MCF 10A (cell line): ENCODE measurements around the gene B4GALNT3. TPM values are rescaled to one million over a fixed set of nuclear protein-coding genes. Genes with fewer than 3 reads are reported as not detected.
A peak's percentile ranks its signal among the peaks of the same experiment; 100 is the strongest.

Experiments
- BruUV-seq: library from RNA; stranded (reverse); fragments of 400-500 nt; replicated peaks from 2 replicates; lab custom pipeline; 2021; lab: Mats Ljungman, UMichigan
- CTCF ChIA-PET: fragments of 300-600 bp; sonication (Branson Sonifier 250); formaldehyde crosslinking; extraction: SDS; loops from one replicate; lab custom pipeline; 2021; ENCODE audit warnings: antibody characterized with exemption, inconsistent platforms; lab: Yijun Ruan, JAX
- POLR2A ChIA-PET: fragments of 300-600, 350-650 bp; sonication (Branson Sonifier 250); formaldehyde crosslinking; extraction: SDS; loops from one replicate; lab custom pipeline; 2020; ENCODE audit warnings: antibody characterized with exemption, inconsistent platforms; lab: Yijun Ruan, JAX
- DNase-seq: peaks from one replicate; pipeline ENCODE4 v3.0.0-alpha.2; 2018; ENCODE audit not compliant: unreplicated experiment
- H3K27ac Mint-ChIP-seq: one replicate; pipeline ENCODE4 v1.8.0; 2022; ENCODE audit warnings: mild to moderate bottlenecking, low read depth, mixed read lengths; ENCODE audit not compliant: unreplicated experiment
- H3K27me3 Mint-ChIP-seq: one replicate; pipeline ENCODE4 v1.8.0; 2022; ENCODE audit warnings: mixed read lengths; ENCODE audit not compliant: insufficient read depth, unreplicated experiment
- H3K36me3 Mint-ChIP-seq: one replicate; pipeline ENCODE4 v1.8.0; 2022; ENCODE audit warnings: mild to moderate bottlenecking, moderate library complexity, mixed read lengths; ENCODE audit not compliant: insufficient read depth, unreplicated experiment
- H3K4me1 Mint-ChIP-seq: one replicate; pipeline ENCODE4 v1.8.0; 2022; ENCODE audit warnings: mixed read lengths; ENCODE audit not compliant: insufficient read depth, unreplicated experiment
- H3K4me3 Mint-ChIP-seq: one replicate; pipeline ENCODE4 v1.8.0; 2022; ENCODE audit warnings: mild to moderate bottlenecking, moderate library complexity, mixed read lengths; ENCODE audit not compliant: unreplicated experiment
- H3K9me3 Mint-ChIP-seq: one replicate; pipeline ENCODE4 v1.8.0; 2022; ENCODE audit warnings: mixed read lengths; ENCODE audit not compliant: unreplicated experiment
- intact Hi-C: fragments of 100-400 bp; cut with micrococcal nuclease; formaldehyde crosslinking; loops from 2 replicates; pipeline ENCODE4 v1.14.1; 2022
- total RNA-seq: library from RNA; stranded (reverse); gene quantifications from 2 replicates; pipeline ENCODE4 v1.2.3, GENCODE V29; 2022
- TF ChIP-seq, protein P1 (sequence below): fragments of 200-600 bp; IDR thresholded peaks from one replicate; pipeline ENCODE4 v1.8.0; 2022; ENCODE audit warnings: antibody characterized with exemption, mild to moderate bottlenecking; ENCODE audit not compliant: unreplicated experiment

The B4GALNT3 gene
- total RNA-seq, 1 experiment from 2014 or later, result 0.68 TPM

DNA sequence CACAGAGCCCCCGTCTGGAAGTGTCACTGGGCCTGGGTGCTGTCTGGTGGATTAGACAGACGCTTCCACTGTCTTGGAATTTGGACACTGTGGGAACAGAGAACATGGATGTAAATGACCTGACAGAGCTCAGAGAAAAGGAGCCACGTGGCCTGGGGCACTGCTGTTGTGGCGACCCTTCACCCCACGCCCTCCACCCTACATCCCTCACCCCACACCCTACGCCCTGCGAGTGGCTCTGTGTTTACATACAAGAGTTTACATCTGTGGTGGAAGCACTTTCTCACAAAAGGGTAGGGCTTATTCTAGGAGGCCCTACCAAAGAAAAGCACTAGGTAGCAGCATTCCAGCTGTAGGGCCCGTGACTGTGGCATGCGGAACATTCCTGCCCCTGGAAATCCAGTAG lies 47.7 kb downstream of the B4GALNT3 start:
- Mint-ChIP-seq H3K27me3 (no peaks in the 10 kb centered on the region), H3K4me1 (peaks cover 33% of the 10 kb centered on the region), H3K9me3 (peaks cover 13% of the 10 kb centered on the region), H3K27ac (no peak overlapping the region), H3K4me3 (no peak overlapping the region), H3K36me3 (peaks cover 4% of the 10 kb centered on the region)
- DNase-seq, result no peak
- POLR2A ChIA-PET, result interaction anchor here (0.7 to 1.6 kb wide), 5 partner anchors 13 to 63 kb away, joined by 3 to 4 read pairs (median 3); no protein-coding TSS in a partner anchor
- CTCF ChIA-PET, result interaction anchor here (0.7 to 1.0 kb wide), 2 partner anchors 11 to 54 kb away, joined by 3 to 4 read pairs; no protein-coding TSS in a partner anchor
- no TSS peak for BruUV-seq
- intact Hi-C loops, result loop anchor here (10.0 kb wide), 1 partner anchor 53 kb away; the partner anchor contains the start of gene B4GALNT3
- TF ChIP-seq, protein P1, sequence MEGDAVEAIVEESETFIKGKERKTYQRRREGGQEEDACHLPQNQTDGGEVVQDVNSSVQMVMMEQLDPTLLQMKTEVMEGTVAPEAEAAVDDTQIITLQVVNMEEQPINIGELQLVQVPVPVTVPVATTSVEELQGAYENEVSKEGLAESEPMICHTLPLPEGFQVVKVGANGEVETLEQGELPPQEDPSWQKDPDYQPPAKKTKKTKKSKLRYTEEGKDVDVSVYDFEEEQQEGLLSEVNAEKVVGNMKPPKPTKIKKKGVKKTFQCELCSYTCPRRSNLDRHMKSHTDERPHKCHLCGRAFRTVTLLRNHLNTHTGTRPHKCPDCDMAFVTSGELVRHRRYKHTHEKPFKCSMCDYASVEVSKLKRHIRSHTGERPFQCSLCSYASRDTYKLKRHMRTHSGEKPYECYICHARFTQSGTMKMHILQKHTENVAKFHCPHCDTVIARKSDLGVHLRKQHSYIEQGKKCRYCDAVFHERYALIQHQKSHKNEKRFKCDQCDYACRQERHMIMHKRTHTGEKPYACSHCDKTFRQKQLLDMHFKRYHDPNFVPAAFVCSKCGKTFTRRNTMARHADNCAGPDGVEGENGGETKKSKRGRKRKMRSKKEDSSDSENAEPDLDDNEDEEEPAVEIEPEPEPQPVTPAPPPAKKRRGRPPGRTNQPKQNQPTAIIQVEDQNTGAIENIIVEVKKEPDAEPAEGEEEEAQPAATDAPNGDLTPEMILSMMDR, result no peak

DNA sequence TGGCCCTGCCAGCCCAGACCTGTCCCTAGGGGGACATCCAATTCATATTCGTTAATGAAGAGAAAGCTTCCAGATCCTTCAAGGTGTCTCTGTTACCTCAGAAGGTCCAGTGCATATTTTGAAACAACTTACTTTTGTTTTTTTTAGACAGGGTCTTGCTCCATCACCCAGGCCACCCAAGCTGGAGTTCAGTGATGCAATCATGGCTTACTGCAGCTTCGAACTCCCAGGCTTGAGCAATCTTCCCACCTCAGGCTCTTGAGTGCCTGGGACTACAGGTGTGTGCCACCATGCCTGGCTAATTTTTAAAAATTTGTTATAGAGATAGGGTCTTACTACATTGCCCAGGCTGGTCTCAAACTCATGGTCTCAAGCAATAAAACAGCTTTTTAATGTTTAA lies 48.4 kb downstream of the B4GALNT3 start:
- peaks cover 28% of the 10 kb centered on the region for H3K4me1 Mint-ChIP-seq
- no TSS peak for BruUV-seq
- peaks cover 4% of the 10 kb centered on the region for H3K36me3 Mint-ChIP-seq
- H3K9me3 Mint-ChIP-seq, result peaks cover 20% of the 10 kb centered on the region
- ChIA-PET CTCF (interaction anchor here (0.6 to 1.1 kb wide), 3 partner anchors 9 to 70 kb away, joined by 3 to 5 read pairs (median 3); no protein-coding TSS in a partner anchor), POLR2A (interaction anchor here (0.7 to 1.6 kb wide), 5 partner anchors 12 to 45 kb away, joined by 3 to 4 read pairs (median 3); no protein-coding TSS in a partner anchor)
- peak; percentile 77 for DNase-seq
- no peak overlapping the region for H3K4me3 Mint-ChIP-seq
- no peaks in the 10 kb centered on the region for H3K27me3 Mint-ChIP-seq
- H3K27ac Mint-ChIP-seq, result no peak overlapping the region
- TF ChIP-seq, protein P1, result no peak
- intact Hi-C loops, result loop anchor here (10.0 kb wide), 1 partner anchor 53 kb away; the partner anchor contains the start of gene B4GALNT3

DNA sequence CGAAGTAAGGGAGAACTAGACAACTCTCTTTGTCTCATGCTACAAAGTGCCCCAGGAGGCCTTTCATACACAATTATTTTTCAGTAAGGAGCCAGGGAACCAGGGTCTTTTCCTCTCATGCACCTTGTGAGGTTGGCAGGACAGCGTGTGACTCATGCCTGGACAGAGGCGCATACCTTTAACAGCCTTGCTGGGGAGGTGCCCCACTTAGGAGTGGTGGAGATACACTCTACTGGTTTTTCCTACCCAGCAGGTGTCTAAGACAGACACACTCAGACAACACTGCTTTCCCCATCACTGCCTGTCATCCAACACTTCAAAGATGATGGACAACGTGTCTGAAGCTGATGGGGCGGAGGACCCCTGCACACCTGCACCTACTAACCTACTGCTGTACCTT lies 49.1 kb downstream of the B4GALNT3 start:
- Mint-ChIP-seq H3K27ac (no peak overlapping the region), H3K4me1 (peaks cover 24% of the 10 kb centered on the region), H3K4me3 (no peak overlapping the region), H3K9me3 (peaks cover 24% of the 10 kb centered on the region), H3K27me3 (no peaks in the 10 kb centered on the region), H3K36me3 (peaks cover 4% of the 10 kb centered on the region)
- DNase-seq, result peak; percentile 65
- intact Hi-C loops, result loop anchor here (10.0 kb wide), 1 partner anchor 54 kb away; the partner anchor contains the start of gene B4GALNT3
- ChIA-PET POLR2A (interaction anchor here (0.7 to 1.4 kb wide), 2 partner anchors 17 to 46 kb away, joined by 3 read pairs; no protein-coding TSS in a partner anchor), CTCF (interaction anchor here (0.9 to 1.1 kb wide), 2 partner anchors 10 to 51 kb away, joined by 4 to 5 read pairs; no protein-coding TSS in a partner anchor)
- no TSS peak for BruUV-seq
- TF ChIP-seq, protein P1, result no peak

DNA sequence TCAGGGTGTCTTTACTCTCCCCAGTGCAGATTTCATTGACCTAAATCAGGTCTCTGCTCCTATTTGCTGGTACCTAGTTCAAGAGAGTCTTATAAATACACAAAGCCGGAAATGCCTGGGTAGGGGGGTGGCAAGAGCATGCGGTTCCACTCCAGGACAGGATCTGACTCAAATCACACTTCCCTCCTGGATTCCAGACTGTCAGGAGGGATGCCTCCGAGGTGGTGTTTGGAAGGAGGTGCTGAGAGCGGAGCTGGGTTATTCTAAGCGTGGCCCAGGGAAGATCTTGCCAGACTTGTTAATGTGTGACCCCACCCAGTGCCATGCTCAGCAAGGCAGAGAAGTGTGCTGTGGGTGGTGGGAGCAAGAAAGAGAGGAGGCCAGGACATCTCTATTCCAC lies 49.8 kb downstream of the B4GALNT3 start:
- POLR2A ChIA-PET, result interaction anchor here (0.6 to 0.9 kb wide), 2 partner anchors 23 to 42 kb away, joined by 3 to 4 read pairs; no protein-coding TSS in a partner anchor
- TF ChIP-seq, protein P1, result no peak
- DNase-seq, result peak; percentile 43
- intact Hi-C loops, result loop anchor here (10.0 kb wide), 1 partner anchor 55 kb away; the partner anchor contains the start of gene B4GALNT3
- H3K36me3 Mint-ChIP-seq, result peaks cover 4% of the 10 kb centered on the region
- H3K9me3 Mint-ChIP-seq, result peaks cover 24% of the 10 kb centered on the region
- H3K27ac Mint-ChIP-seq, result no peak overlapping the region
- CTCF ChIA-PET, result interaction anchor here (0.6 to 1.3 kb wide), 3 partner anchors 37 to 108 kb away, joined by 4 read pairs; no protein-coding TSS in a partner anchor
- BruUV-seq, result no TSS peak
- H3K27me3 Mint-ChIP-seq, result no peaks in the 10 kb centered on the region
- no peak overlapping the region for H3K4me3 Mint-ChIP-seq
- peaks cover 24% of the 10 kb centered on the region for H3K4me1 Mint-ChIP-seq
